Lung microvascular endothelial cell (primary cell): ENCODE results near the gene CRLF3. TPM values are rescaled to one million over a fixed set of nuclear protein-coding genes. Genes with fewer than 3 reads are reported as not detected.
"Not testable (repeated sequence)": the region's sequence is repeated elsewhere in the genome, so short reads cannot be mapped to it uniquely, and the experiment has no call there.

Source experiments
- DNase-seq, 2 donors: peaks; one replicate each; pipeline versions ENCODE4 v3.0.0 to v3.0.0-alpha.2; 2010; ENCODE audit warnings: low read depth in 2 of 2
- total RNA-seq: library from RNA; depleted of rRNA; stranded (reverse); fragments of >200 nt; gene quantifications from 2 replicates; pipeline ENCODE4 v1.2.1, GENCODE V29; 2014

Gene CRLF3
- total RNA-seq, 1 donor from 2014 or later: 17.9 TPM

DNA sequence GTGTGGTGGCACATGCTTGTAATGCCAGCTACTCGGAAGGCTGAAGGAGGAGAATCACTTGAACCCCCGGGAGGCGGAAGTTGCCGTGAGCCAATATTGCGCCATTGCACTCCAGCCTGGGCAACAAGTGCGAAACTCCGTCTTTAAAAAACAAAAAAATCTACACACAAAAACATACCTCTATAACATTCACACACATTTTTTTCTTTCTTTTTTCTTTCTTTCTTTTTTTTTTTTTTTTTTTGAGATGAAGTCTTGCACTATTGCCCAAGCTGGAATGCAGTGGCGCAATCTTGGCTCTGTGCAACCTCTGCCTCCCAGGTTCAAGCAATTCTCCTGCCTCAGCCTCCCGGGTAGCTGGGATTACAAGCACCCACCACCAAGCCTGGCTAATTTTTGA is 9.6 kb downstream of the CRLF3 start:
- DNase-seq: not testable (repeated sequence)

DNA sequence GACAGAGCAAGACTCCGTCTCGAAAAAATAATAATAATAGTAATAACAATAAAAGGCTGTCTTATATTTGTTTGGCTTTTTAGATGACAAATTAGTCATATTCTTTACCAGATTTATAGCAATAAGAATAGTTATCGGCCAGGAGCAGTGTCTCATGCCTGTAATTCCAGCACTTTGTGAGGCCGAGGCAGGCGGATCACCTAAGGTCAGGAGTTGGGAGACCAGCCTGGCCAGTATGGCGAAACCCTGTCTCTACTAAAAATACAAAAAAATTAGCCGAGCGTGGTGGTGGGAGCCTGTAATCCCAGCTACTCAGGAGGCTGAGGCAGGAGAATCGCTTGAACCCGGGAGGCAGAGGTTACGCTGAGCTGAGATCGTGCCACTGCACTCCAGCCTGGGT is 10.3 kb downstream of the CRLF3 start:
- DNase-seq: not testable (repeated sequence)

DNA sequence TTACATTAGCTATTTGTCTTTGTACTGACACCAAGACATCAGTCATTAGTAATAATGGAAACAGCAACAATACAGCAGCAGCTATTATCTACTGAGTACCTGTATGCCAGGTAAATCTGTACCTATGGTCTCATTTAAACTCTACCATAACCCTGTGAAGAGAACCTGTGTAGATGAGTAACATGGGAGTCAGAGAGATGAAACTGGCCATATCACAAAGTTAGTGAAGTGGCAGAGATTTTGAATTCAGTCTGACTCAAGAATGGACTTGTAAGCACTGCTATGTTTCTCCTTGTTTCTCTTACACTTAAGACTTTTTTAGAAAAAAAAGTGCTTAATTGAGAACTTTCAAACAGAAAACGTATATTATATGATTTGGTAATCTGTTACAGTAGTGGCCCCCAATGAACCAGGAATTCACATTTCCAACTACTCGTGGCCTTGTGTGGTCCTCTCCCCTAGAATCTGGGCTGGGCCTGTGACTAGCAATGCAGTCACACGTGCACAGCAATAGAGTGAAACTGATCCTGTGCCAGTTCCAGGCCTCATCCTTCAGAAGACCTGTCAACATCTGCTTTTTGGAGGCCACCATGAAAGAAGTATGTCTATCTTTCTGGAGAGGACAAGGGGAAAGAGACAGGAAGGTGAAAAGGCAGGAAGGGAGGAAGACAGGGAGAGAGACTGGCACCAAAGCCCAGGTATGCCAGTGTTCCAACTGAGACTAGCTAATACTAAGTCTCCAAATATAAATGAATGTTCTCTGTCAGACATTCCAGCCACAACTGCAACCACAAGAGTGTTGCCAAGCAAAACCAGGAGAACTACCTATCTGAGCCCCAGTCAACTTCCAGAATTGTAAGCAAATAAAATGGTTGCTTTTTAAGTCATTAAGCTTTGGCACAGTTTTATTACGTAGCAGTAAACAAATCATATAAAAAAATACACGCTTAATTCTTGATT is 12.0 kb downstream of the CRLF3 start:
- DNase-seq: peak in 1 of 2 donors; percentile 19

DNA sequence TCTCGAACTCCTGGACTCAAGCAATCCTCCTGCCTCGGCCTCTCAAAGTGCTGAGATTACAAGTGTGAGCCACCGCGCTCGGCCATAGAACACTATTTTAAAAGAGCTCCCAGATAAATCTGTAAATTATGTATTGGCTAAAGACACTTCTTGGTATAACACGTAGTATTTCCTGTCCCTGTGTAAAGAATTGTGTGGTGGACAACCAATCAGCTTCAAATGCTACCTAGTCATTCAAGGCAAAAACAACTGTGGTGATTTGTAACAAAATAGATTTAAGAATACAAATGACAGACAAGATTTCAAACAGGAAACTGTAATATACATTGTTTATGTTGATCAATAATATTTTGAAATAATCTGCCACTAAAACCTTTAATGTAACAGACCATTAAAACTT is 14.6 kb downstream of the CRLF3 start:
- no peak for DNase-seq

DNA sequence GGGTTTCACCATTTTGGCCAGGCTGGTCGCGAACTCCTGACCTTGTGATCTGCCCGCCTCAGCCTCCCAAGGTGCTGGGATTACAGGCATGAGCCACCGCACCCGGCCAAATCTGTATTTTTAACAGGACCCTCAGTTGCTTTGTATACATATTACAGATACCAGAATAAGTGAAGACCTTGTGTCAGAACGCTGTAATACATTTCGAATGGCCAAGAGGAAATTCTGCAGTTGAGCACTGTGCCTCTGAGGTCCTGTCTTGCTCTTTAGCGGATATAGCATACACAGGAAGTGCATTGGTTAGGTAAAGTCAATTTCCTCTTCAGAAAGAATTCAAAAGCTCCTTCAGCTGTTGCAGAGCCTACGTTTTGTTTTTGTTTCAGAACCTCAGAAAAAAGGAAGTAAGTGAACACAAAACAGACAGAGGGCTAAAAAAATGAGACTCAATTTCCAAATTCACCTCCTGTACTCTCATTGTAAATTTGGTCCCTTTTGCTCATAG is 15.7 kb downstream of the CRLF3 start:
- peak in 1 of 2 donors; percentile 66 for DNase-seq

DNA sequence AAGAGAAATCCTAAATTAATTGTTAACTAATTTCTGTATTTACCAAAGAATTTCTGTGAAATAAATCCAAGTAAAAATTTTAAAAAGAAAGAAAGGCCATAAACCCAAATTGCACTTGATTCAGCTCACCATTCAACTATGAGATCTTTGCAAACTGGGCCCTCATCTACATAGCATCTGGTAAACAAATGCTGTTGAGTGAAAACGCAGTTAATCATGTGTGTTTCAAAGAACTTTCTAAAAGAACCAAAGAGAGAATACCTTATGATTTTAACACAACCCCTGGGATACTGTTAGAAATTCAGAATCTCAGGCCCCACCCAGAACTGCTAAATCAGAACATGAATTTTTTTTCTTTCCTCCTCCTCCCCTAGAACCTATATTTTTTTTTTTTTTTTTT is 16.6 kb downstream of the CRLF3 start:
- DNase-seq: no peak

DNA sequence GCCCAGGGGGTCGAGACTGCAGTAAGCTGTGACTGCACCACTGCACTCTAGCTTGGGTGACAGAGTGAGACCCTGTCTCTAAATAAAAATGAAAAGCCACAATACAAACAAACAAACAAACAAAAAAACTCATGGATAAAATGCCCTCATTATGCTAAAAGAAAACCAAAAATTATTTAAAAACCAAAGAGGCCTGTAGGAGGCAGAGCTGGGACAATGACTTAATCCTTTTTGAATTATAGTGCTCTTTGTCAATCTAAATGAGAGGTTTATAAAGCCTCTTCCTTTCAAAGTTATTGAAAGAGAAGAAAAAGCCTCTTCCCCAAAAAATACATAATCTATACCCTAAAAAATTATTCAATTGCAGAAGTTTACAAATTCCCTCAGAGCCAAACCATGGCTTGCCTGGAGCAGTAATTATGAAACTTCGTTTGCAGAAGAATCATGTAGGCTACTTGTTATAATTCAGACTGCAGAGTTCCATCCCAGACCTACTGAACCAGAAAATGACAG is 18.5 kb downstream of the CRLF3 start:
- DNase-seq: no peak

DNA sequence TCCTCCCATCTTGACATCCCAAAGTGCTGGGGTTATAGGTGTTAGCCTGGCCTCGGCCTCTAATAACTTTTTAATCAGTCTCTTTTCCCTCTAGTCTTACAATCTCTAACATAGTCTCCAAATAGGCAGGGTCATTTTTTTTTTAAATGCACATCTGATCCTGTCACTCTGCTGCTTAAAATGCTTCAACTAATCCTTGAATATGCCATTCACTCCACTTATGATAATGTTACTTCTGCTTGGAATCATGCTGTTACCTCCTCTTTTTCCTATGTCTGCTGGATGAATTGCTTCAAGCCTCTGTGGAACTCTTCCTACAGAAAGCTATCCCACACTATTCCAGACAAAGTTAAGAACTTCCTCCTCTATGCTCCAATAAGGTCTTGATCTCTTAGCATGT is 22.8 kb downstream of the CRLF3 start:
- DNase-seq: no peak

DNA sequence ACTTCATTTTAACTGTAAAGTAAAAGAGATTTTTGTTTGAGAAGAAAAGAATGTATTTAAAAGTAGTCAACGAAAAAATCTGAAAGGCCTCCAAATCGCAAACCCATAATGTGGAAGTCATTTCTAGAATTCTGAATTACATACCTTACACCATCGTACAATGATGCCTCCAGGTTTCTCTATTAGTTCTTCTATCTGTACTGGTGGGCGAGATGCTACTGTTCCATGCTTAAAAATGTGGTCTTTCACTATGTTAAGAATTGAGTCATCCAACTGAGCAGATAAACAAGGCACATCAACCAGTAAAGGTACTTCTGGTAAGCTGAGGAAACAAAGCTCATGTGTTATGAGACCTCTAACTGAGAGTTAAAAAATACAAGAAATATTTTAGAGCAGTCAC is 28.5 kb downstream of the CRLF3 start:
- no peak for DNase-seq

DNA sequence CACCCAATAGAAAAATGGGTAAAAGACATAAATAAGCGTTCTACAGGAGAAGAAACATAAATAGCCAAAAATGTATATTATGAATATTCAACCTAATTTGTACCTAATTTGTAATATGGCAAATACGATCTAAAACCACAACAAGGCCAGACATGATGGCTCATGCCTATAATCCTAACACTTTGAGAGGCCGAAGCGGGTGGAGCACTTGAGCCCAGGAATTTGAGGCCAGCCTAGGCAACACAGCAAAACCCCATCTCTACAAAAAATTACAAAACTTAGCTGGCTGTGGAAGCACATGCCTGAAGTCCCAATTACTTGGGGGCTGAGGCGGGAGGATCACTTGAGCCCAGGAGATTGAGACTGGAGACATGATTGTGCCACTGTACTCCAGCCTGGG is 30.1 kb downstream of the CRLF3 start:
- no peak for DNase-seq

DNA sequence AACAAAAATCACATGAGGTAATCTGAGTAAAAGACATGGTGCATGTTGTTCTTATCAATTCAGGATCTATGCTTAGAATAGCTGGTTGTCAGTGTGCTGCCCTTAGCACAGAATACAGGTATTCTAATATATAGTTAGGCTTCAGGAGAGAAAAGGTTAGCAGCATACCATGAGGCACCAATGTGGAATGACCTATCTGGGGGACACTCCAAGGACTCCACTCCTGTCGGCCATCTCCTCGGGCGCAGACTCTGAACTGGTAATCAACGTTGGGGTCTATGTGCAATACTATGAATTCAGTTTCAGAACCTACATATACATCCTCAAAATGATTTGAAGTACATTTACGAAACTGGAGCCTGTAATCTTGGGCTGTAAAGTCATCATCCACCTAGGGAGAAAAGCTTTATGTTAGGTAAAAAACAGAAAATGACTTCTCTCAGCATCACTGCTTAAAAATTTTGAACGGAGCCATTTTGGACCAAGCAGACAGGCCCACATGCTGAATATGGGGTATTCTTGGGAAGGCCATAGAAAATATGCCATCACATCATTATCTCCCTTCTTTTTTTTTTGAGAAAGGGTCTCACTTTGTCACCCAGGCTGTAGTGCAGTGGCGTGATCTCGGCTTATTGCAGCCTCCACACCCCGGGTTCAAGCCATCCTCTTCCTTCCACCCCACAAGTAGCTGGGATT is 31.1 kb downstream of the CRLF3 start:
- no peak for DNase-seq

DNA sequence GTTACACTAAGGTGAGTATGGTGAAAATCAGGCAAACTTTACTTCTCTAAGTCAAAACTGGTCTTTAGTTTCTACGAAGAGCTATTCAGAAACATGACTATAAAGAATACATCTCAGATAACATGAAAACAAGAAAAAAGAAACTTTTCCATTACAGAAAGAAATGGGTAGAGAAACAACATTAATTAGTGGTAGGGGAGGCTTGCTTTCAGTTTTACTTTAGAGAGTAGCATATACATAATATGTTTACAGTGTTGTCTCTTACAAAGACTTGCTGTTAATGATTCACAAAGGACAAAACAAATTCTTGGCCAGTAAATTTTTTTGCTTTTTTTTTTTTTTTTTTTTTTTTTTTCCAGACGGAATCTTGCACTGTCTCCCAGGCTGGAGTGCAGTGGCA is 34.2 kb downstream of the CRLF3 start:
- no peak for DNase-seq

DNA sequence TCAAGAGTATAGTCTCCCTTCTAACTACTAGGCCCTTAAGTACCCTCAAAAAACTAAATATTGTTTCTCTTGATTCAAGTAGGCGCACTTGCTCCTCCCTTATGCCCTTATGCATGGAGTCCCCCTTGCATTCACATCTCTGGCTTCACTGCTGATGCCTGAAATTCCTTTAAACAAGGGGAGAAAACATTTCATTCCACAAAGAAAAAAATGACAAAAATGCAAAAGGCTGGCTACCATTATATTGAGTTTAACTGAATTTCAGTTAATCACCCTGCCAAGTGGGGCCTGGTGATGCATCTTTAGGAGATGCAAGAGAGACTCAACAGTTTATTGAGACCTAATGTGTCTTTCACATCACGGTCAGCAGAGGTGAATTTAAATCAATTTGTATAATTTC is 35.6 kb downstream of the CRLF3 start:
- DNase-seq: no peak

DNA sequence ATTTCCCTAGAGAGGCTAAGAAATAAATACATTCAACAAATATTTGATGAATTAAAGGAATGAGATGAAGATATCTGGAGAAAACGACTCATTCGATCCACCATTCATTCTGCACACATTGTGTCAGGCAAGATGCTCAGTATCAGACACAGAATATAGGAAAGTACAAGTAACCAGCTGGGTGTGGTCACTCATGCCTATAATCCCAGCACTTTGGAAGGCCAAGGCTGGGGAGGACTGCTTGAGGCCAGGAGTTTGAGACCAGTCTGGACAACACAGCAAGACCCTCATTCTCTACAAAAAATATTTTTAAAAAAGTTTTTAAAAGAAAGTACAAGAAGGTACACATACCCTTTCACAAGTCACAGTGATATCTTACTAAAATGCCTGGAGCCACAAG is 42.3 kb downstream of the CRLF3 start:
- DNase-seq: no peak

DNA sequence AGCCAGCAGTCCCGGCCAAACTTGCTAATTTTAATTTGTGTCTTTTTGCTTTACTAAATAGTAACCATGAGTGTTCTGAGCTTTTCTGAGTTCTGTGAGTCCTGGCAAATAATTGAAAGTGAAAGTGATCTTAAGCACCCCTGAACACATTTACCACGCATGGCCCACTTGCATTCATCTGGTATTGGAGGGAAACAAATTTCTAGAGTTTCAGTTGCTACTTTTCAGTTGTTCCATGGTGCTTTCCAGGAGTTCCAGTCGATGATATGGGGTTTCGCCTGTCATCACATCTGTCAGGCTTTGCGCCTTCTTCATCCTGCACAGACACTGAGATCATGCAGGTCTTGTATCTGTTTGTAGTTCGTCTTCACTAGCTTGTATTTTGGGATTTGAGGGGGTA is 44.1 kb downstream of the CRLF3 start:
- no peak for DNase-seq

DNA sequence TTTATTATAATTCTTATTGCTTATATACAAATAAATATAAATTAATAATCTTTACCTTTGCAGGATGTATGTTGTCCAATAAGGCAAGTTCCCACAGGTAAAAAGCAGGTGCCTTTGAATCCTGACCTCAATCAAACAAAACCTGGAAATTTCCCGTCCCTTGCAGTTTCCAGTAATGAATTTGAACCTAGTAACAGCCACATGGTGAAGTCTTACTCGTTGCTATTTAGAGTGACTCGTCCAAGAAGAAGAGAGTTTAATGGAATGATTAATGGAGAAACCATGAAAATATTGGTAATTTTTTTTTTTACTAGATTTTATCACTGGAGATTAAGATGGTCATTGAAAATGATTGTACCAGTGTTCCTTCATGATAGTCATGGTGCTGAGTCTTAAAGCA is 55.7 kb downstream of the CRLF3 start:
- DNase-seq: not testable (repeated sequence)

DNA sequence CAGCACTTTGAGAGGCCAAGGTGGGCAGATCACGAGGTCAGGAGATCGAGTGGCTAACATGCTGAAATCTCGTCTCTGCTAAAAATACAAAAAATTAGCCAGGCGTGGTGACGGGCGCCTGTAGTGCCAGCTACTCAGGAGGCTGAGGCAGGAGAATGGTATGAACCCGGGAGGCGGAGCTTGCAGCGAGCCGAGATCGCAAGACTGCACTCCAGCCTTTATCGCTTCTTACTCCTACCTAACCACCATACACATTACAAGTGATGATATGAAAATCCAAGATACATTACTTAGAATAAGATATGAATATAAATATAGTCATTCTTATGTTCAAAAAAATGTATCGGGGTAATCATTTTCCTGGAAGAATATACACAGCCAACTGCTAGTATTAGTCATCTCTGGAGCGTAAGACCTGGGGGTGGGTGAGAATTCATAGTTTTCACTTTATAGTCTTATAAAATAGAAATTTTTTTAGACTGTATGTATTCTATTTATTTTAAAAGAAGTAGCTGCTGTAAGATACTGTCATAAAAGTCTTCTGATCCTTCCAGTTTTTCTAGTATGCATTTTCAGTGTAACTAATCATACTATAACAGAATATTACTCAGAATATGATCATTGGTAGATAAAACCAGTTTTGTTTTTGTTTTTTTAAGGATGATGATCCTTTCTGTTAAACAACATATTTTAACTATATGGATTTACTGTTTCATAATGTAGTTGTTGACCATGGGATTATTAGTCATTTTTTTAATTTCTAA is 56.7 kb downstream of the CRLF3 start:
- not testable (repeated sequence) for DNase-seq

DNA sequence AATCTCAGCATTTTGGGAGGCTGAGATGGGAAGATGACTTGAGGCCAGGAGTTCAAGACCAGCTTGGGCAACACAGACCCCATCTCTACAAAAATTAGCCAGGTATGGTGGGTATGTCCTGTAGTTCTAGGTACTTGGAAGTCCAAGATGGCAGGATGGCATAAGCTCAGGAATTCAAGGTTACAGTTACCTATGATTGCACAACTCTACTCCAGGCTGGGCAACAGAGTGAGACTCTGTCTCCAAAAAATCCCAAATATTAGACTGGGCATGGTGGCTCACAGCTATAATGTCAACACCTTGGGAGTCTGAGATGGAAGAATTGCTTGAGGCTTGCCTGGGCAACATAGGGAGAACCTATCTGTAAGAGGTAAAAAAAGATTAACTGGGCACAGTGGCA is 63.4 kb downstream of the CRLF3 start:
- no peak for DNase-seq

DNA sequence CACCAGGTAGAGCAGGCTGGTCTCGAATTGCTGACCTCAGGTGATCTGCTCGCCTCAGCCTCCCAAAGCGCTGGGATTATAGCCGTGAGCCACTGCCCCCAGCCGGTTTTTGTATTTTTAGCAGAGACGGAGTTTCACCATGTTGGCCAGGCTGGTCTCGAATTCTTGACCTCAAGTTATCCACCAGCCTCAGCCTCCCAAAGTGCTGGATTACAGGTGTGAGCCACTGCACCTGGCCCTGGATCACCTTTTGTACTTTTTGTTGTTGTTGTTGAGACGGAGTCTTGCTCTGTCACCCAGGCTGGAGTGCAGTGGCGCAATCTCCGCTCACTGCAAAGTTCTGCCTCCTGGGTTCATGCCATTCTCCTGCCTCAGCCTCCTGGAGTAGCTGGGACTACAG is 71.2 kb downstream of the CRLF3 start:
- DNase-seq: not testable (repeated sequence)

DNA sequence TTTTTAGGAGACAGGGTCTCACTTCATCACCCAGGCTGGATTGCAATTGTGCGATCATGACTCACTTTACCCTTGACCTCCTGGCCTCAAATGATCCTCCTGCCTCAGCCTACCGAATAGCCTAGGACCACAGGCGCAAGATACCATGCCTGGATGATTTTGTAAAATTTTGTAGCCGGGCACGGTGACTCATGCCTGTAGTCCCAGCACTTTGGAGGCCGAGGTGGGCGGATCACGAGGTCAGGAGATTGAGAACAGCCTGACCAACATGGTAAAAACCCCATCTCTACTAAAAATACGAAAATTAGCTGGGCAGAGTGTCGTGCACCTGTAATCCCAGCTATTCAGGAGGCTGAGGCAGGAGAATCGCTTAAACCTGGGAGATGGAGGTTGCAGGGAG is 73.5 kb downstream of the CRLF3 start:
- not testable (repeated sequence) for DNase-seq

DNA sequence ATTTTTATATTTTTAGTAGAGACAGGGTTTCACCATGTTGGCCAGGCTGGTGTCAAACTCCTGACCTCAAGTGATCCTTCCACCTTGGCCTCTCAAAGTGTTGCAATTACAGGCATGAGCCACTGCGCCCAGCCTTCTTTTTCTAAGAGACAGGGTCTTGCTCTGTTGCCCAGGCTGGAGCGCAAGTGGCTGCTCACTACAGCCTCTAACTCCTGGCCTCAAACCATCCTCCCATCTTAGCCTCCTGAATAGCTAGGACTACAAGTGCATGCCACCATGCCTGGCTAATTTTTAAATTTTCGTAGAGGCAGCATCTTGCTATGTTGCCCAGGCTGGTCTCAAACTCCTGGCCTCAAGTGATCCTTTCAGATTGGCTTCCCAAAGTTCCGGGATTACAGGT is 76.9 kb downstream of the CRLF3 start:
- DNase-seq: not testable (repeated sequence)

DNA sequence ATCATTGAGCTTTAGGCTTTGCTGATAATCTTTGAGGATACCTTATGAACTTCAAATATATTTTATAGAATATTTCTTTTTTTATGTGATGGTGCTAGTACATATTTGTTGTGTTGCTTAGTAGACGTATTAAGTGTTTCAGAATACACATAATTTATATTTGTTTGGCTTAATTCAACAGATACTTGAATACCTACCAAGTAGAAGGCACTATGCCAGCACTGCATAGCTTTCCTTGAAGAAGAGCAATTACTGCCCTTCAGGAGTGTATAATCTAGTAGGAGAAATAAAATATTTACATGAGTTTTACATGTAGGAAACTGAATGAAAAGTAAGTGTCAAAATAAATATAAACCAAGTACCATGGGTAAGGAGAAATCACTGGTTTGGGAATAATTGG is 81.8 kb downstream of the CRLF3 start:
- not testable (repeated sequence) for DNase-seq
